GM19397 (cell line): Measurements from ENCODE around the gene SKIL.
"Not testable (repeated sequence)": the region's sequence is repeated elsewhere in the genome, so short reads cannot be mapped to it uniquely, and the experiment has no call there.

Experiments
- ATAC-seq: cut with Tn5 transposase; IDR thresholded peaks from one replicate; pipeline ENCODE4 v1.9.1; 2021; ENCODE audit warnings: mild to moderate bottlenecking, moderate library complexity; ENCODE audit not compliant: unreplicated experiment

Gene SKIL

GRCh38 chr3:170357176-170358041, at the start of gene SKIL:
SKIL (plus strand) TSS chr3:170357715; CDS start chr3:170360332, 2,617 bp downstream.
- ATAC-seq = peak; percentile 61

GRCh38 chr3:170309046-170309445, 48.5 kb upstream of the SKIL start:
- ATAC-seq = no peak

- no peak for ATAC-seq
Measured at GRCh38 chr3:170317954-170318353, 39.6 kb upstream of the SKIL start.

- no peak for ATAC-seq
Measured at GRCh38 chr3:170320461-170321121, 36.9 kb upstream of the SKIL start.

GRCh38 chr3:170321321-170322034, 36.0 kb upstream of the SKIL start:
- no peak for ATAC-seq

GRCh38 chr3:170322566-170323269, 34.8 kb upstream of the SKIL start:
- ATAC-seq = no peak

GRCh38 chr3:170323331-170323730, 34.2 kb upstream of the SKIL start:
- no peak for ATAC-seq

- ATAC-seq = no peak
Measured at GRCh38 chr3:170324962-170325361, 32.6 kb upstream of the SKIL start.

GRCh38 chr3:170327040-170327808, 30.3 kb upstream of the SKIL start:
- ATAC-seq = no peak

GRCh38 chr3:170327868-170328548, 29.5 kb upstream of the SKIL start:
- ATAC-seq = not testable (repeated sequence)

- no peak for ATAC-seq
Measured at GRCh38 chr3:170330366-170330765, 27.1 kb upstream of the SKIL start.

GRCh38 chr3:170331143-170331542, 26.4 kb upstream of the SKIL start:
- peak; percentile 78 for ATAC-seq

GRCh38 chr3:170337420-170337819, 20.1 kb upstream of the SKIL start:
- no peak for ATAC-seq

- ATAC-seq = no peak
Measured at GRCh38 chr3:170338690-170339340, 18.7 kb upstream of the SKIL start.

GRCh38 chr3:170342273-170342672, 15.2 kb upstream of the SKIL start:
- not testable (repeated sequence) for ATAC-seq

- ATAC-seq = not testable (repeated sequence)
Measured at GRCh38 chr3:170343859-170344258, 13.7 kb upstream of the SKIL start.

- ATAC-seq = no peak
Measured at GRCh38 chr3:170344971-170345370, 12.5 kb upstream of the SKIL start.

- no peak for ATAC-seq
Measured at GRCh38 chr3:170346481-170347392, 10.8 kb upstream of the SKIL start.
